ENCODE results near the gene RGS14. TPM values are rescaled to one million over a fixed set of nuclear protein-coding genes. Genes with fewer than 3 reads are reported as not detected.
"Not testable (repeated sequence)": the region's sequence is repeated elsewhere in the genome, so short reads cannot be mapped to it uniquely, and the experiment has no call there.

The RGS14 gene
- total and polyA plus RNA-seq, 8 donors: 4.2 to 100 (median 19.0) TPM; not detected in 1

DNA sequence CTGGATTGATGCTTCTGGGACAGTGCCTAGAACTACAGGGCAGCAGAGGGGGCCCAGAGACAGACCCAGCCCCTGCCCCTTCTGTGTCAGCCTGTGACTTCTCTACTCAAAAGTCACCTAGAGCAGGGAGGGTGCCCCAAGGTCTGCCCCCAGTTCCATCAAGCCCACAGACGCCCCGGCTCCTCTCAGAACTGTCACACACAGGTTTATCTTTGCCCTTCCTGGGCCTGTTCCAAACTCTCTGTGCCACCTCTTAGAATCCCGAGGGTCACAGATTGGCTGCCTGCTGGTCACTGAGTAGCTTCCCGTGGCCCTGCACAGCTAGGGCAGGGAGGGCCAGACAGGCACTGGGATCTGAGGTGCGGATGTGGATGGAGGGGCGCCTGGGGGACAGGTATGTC is 1.7 kb downstream of the RGS14 start:
- Histone ChIP-seq H3K9me3 (no peaks in the 10 kb centered on the region), H3K36me3 (no peaks in the 10 kb centered on the region), H3K27me3 (no peaks in the 10 kb centered on the region), H3K27ac (no peak overlapping the region), H3K4me3 (peak overlapping the region in 1 of 4 donors; percentile 61), H3K4me1 (peaks cover 19 to 80% (median 51%) of the 10 kb centered on the region in 4 donors)
- 72 to 85% (median 80%) methylated on average over 6 of the region's 6 CpGs for WGBS, 5 donors
- intact Hi-C loops (cut with DNase I; ENCODE audit: low total_unique reads): no loop called here
- TF ChIP-seq EP300 (IDR thresholded peaks at IDR 0.05) (no peak), POLR2AphosphoS5 (IDR thresholded peaks at IDR 0.05) (no peak), POLR2A (IDR thresholded peaks at IDR 0.05) (no peak)
- TF ChIP-seq, protein P1, sequence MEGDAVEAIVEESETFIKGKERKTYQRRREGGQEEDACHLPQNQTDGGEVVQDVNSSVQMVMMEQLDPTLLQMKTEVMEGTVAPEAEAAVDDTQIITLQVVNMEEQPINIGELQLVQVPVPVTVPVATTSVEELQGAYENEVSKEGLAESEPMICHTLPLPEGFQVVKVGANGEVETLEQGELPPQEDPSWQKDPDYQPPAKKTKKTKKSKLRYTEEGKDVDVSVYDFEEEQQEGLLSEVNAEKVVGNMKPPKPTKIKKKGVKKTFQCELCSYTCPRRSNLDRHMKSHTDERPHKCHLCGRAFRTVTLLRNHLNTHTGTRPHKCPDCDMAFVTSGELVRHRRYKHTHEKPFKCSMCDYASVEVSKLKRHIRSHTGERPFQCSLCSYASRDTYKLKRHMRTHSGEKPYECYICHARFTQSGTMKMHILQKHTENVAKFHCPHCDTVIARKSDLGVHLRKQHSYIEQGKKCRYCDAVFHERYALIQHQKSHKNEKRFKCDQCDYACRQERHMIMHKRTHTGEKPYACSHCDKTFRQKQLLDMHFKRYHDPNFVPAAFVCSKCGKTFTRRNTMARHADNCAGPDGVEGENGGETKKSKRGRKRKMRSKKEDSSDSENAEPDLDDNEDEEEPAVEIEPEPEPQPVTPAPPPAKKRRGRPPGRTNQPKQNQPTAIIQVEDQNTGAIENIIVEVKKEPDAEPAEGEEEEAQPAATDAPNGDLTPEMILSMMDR (IDR thresholded peaks at IDR 0.05): no peak
- DNase-seq: no peak

DNA sequence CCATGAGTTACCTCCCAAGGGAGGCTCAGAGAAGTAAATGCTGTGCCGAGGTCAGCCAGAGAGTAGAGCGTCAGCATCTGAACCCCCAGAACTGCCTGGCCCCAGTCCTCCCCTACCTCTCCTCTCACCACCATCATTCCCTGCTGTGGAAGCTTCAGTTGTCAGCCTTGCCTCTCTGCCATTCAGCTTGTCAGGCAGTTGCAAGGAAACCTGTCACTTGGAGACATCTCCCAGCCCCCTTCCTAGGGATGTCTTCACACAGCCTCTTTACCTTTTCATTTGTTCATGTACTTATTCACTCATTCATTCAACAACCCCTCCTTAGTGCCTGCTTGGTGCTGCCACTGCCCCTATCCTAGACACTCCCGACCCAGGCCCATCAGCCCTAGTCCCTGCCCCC is 2.1 kb downstream of the RGS14 start:
- no peak for DNase-seq
- Histone ChIP-seq H3K27me3 (no peaks in the 10 kb centered on the region), H3K27ac (no peak overlapping the region), H3K36me3 (no peaks in the 10 kb centered on the region), H3K9me3 (no peaks in the 10 kb centered on the region), H3K4me3 (no peak overlapping the region), H3K4me1 (peaks cover 19 to 84% (median 51%) of the 10 kb centered on the region in 4 donors)
- intact Hi-C loops (cut with DNase I; ENCODE audit: low total_unique reads): no loop called here
- no peak for TF ChIP-seq POLR2AphosphoS5 (IDR thresholded peaks at IDR 0.05)
- TF ChIP-seq, protein P1 (IDR thresholded peaks at IDR 0.05): no peak
- no peak for TF ChIP-seq EP300 (IDR thresholded peaks at IDR 0.05)
- TF ChIP-seq POLR2A (IDR thresholded peaks at IDR 0.05): no peak
- WGBS, 5 donors: 77 to 92% (median 81%) methylated on average over 3 of the region's 3 CpGs

DNA sequence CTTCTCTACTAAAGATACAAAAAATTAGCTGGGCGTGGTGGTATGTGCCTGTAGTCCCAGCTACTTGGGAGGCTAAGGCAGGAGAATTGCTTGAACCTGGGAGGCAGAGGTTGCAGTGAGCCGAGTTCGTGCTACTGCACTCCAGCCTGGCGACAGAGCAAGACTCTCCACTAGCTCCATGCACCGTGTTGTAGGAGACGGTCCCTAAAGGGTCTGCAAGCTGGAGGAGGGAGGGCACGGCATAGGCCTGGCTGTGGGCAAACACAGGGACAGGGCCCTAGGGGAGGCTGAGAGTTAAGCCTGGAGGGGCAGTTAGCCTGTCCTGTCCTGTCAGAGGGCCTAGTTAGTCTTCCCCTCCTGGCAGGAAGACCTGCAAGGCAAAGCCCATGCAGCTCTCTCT is 3.0 kb downstream of the RGS14 start:
- H3K4me3 ChIP-seq; H3K36me3 ChIP-seq; DNase-seq; H3K27me3 ChIP-seq; H3K27ac ChIP-seq; H3K9me3 ChIP-seq; intact Hi-C loops (cut with DNase I; ENCODE audit: low total_unique reads): not testable (repeated sequence)
- peaks cover 25 to 92% (median 57%) of the 10 kb centered on the region in 4 donors for H3K4me1 ChIP-seq
- 83 to 94% (median 90%) methylated on average over 7 of the region's 7 CpGs for WGBS, 5 donors

DNA sequence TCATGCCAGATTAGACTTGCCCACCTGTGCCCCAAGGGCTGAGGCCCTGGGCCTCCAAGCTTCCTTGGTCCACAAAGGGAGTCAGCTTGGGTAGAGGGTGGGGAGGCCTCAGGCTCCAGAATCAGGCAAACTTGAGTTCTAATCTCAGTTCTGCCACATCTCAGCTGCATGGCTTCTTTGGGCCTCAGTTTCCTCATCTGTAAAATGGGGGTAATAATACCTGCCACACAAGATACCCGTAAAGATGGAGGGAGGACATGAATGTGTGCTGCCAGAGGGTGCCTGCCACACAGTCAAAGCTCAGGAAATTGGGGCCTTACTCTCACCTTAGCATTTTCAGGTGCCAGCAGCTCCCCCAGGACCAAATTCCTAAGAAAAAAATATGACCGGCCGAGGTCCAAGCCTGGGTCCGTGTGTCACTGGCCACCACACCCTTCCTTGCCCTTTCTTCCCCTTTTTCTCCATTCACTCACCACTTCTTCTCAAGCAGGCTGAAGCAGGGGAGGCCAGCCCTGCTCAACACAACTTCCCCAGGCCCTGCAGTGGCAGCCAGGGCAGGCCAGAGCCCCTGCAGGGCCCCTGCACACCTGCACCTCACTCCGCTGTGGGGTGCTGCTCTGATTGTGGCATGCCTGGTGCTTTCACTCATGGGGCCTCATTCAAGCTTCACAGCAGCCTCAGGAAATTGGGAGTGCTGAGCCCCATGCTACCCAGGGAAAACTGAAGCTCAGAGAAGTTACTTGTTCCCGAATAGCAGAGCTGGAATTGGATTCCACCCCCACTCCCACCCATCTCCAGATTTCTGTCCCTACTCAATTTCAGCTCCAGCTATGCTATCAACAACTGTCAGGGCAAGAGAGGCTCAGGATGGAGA is 3.9 kb downstream of the RGS14 start:
- Histone ChIP-seq H3K36me3 (no peaks in the 10 kb centered on the region), H3K27me3 (no peaks in the 10 kb centered on the region), H3K27ac (peak overlapping the region in 4 of 5 donors; percentile 31 to 79 (median 75)), H3K9me3 (no peaks in the 10 kb centered on the region), H3K4me1 (peaks cover 34 to 97% (median 66%) of the 10 kb centered on the region in 4 donors), H3K4me3 (no peak overlapping the region)
- intact Hi-C loops (cut with DNase I; ENCODE audit: low total_unique reads): no loop called here
- no peak for DNase-seq
- WGBS, 5 donors: 61 to 83% (median 75%) methylated on average over 6 of the region's 6 CpGs
- TF ChIP-seq POLR2AphosphoS5 (IDR thresholded peaks at IDR 0.05) (no peak), POLR2A (IDR thresholded peaks at IDR 0.05) (no peak), EP300 (IDR thresholded peaks at IDR 0.05) (no peak)
- TF ChIP-seq, protein P1 (IDR thresholded peaks at IDR 0.05): no peak

DNA sequence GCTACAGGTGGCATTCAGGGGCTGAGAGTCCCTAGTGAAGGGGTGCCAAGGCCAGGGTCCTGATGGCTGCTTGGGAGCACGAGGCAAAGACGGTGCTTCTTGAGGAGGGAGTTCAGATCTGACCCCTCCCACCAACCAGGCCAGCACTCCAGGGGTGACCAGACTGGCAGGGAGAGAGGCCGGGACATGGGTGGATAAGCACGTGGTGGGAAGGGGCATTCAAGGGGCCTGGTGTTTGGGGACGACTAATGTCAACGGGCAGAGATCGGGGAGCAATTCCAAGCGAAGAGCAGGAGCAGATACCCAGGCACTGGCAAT is 4.5 kb downstream of the RGS14 start:
- intact Hi-C loops (cut with DNase I; ENCODE audit: low total_unique reads): no loop called here
- no peak for DNase-seq
- WGBS, 5 donors: 51 to 69% (median 56%) methylated on average over 8 of the region's 8 CpGs
- H3K9me3 ChIP-seq: no peaks in the 10 kb centered on the region
- H3K27me3 ChIP-seq: no peaks in the 10 kb centered on the region
- H3K4me3 ChIP-seq: peak overlapping the region in 2 of 4 donors; percentile 49 to 55
- H3K27ac ChIP-seq: peak overlapping the region; percentile 31 to 79 (median 74)
- peaks cover 38 to 97% (median 66%) of the 10 kb centered on the region in 4 donors for H3K4me1 ChIP-seq
- H3K36me3 ChIP-seq: peaks cover 0 to under 1% (median 0%) of the 10 kb centered on the region in 4 donors
- TF ChIP-seq POLR2A (IDR thresholded peaks at IDR 0.05) (no peak), POLR2AphosphoS5 (IDR thresholded peaks at IDR 0.05) (no peak), EP300 (IDR thresholded peaks at IDR 0.05) (no peak)
- TF ChIP-seq, protein P1 (IDR thresholded peaks at IDR 0.05): no peak
